ENCODE results near the gene COQ8B.

DNA sequence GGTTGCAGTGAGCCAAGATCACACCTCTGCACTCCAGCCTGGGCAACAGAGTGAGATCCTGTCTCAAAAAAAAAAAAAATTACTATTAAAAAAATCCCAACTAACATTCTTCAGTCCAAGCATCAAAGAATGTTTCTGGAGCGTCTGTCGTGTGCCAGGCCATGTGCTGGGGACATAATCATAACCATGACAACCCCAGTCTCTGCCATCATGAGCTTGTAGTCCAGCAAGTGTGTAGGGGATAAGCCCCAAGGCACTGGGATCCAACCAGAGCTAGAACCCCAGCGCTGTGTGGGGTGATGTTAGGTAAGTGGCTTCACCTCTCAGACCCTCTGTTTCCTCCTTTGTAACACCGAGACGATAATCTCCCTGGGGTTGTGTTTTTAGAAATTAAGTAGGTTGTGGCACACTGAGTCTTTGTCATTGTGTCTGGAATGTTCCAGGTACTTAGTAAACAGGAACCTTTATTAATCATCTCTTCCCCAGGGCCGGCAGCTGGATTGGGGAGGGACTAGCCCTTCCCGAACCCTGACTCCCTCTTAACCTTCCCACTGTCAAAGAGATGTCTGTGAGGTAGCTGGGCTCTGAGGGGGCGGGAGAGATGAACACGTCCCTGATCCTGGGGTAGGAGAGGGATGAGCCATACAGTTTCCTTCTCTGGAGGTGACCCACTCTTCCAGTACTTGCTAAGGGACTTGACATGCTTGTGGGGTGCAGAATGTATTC, 5.4 kb upstream of the COQ8B start:
- TF ChIP-seq, protein P1, sequence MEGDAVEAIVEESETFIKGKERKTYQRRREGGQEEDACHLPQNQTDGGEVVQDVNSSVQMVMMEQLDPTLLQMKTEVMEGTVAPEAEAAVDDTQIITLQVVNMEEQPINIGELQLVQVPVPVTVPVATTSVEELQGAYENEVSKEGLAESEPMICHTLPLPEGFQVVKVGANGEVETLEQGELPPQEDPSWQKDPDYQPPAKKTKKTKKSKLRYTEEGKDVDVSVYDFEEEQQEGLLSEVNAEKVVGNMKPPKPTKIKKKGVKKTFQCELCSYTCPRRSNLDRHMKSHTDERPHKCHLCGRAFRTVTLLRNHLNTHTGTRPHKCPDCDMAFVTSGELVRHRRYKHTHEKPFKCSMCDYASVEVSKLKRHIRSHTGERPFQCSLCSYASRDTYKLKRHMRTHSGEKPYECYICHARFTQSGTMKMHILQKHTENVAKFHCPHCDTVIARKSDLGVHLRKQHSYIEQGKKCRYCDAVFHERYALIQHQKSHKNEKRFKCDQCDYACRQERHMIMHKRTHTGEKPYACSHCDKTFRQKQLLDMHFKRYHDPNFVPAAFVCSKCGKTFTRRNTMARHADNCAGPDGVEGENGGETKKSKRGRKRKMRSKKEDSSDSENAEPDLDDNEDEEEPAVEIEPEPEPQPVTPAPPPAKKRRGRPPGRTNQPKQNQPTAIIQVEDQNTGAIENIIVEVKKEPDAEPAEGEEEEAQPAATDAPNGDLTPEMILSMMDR (IDR thresholded peaks at IDR 0.05; ENCODE audit: insufficient read depth, low read depth, low read length): no peak
- TF ChIP-seq EZH2 (IDR thresholded peaks at IDR 0.05; ENCODE audit: insufficient read depth, low read length): no peak

All from astrocyte (in vitro differentiated cells and primary cell).